HEK293 (cell line): Measurements from ENCODE around the gene PCNX4.

Source experiments
- CTCF ChIP-seq: fragments of 450-650 bp; formaldehyde crosslinking; IDR thresholded peaks from 2 replicates; pipeline ENCODE4 v1.5.1; 2016; ENCODE audit warnings: missing biosample characterization, missing genetic modification characterization
- KLF10 ChIP-seq: fragments of 450-650 bp; IDR thresholded peaks from 2 replicates; pipeline ENCODE4 v1.5.1; 2018; ENCODE audit warnings: missing biosample characterization, mild to moderate bottlenecking, missing genetic modification characterization
- ZNF174 ChIP-seq: fragments of 450-650 bp; formaldehyde crosslinking; IDR thresholded peaks from 2 replicates; pipeline ENCODE4 v1.5.0; 2017; ENCODE audit warnings: missing biosample characterization, mild to moderate bottlenecking, missing genetic modification characterization
- ZNF544 ChIP-seq: fragments of 450-650 bp; formaldehyde crosslinking; IDR thresholded peaks from 2 replicates; pipeline ENCODE4 v1.5.0; 2017; ENCODE audit warnings: missing biosample characterization, missing genetic modification characterization
- ZNF792 ChIP-seq: fragments of 450-650 bp; formaldehyde crosslinking; IDR thresholded peaks from 2 replicates; pipeline ENCODE4 v1.5.1; 2016; ENCODE audit warnings: missing biosample characterization, missing genetic modification characterization

DNA sequence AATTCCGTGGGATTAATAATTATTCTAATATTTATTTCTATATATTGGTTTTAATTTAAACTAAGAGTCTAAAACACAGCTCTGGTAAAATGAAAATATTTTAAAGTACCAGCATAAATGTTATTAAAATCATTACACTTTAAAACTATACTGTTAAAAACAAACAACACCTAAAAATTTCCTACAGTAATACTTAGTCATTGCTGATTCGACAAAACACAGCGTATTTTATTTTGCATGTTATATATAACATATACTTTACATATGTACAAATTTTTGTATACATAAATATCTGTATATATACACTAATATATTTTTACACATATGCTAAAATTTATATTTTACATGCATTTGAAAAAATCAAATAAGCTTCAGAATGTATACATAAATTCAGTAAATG is 6.0 kb upstream of the PCNX4 start:
- TF ChIP-seq ZNF544 (tag by site-specific recombination) (no peak), KLF10 (no peak), CTCF (tag by site-specific recombination) (no peak), ZNF174 (no peak), ZNF792 (no peak)
